NCI-H2107 treated with DMSO at 0.1 percent for 48 hours (cell line): Measurements from ENCODE around the gene HERC2.
"Not testable (repeated sequence)": the region's sequence is repeated elsewhere in the genome, so short reads cannot be mapped to it uniquely, and the experiment has no call there.

Experiments used
- DNase-seq: peaks from one replicate; lab custom pipeline; 2025; ENCODE audit not compliant: unreplicated experiment; lab: John Stamatoyannopoulos, UW

HERC2 gene

GRCh38 chr15:28274635-28275034, 47.3 kb downstream of the HERC2 start:
- DNase-seq = no peak

- no peak for DNase-seq
Measured at GRCh38 chr15:28273873-28274610, 47.9 kb downstream of the HERC2 start.

- no peak for DNase-seq
Measured at GRCh38 chr15:28273468-28273867, 48.5 kb downstream of the HERC2 start.

- no peak for DNase-seq
Measured at GRCh38 chr15:28272587-28272986, 49.4 kb downstream of the HERC2 start.

GRCh38 chr15:28271697-28272260, 50.2 kb downstream of the HERC2 start:
- DNase-seq = no peak

- no peak for DNase-seq
Measured at GRCh38 chr15:28269097-28269496, 52.9 kb downstream of the HERC2 start.

GRCh38 chr15:28267727-28268126, 54.3 kb downstream of the HERC2 start:
- no peak for DNase-seq

- DNase-seq = no peak
Measured at GRCh38 chr15:28265334-28266019, 56.5 kb downstream of the HERC2 start.

- no peak for DNase-seq
Measured at GRCh38 chr15:28264166-28264565, 57.8 kb downstream of the HERC2 start.

- DNase-seq = no peak
Measured at GRCh38 chr15:28262438-28262837, 59.5 kb downstream of the HERC2 start.

- no peak for DNase-seq
Measured at GRCh38 chr15:28260722-28261121, 61.3 kb downstream of the HERC2 start.

GRCh38 chr15:28260317-28260716, 61.7 kb downstream of the HERC2 start:
- no peak for DNase-seq

- DNase-seq = no peak
Measured at GRCh38 chr15:28255965-28256364, 66.0 kb downstream of the HERC2 start.

- no peak for DNase-seq
Measured at GRCh38 chr15:28252831-28253230, 69.1 kb downstream of the HERC2 start.

GRCh38 chr15:28246605-28247004, 75.4 kb downstream of the HERC2 start:
- no peak for DNase-seq

GRCh38 chr15:28243901-28244300, 78.1 kb downstream of the HERC2 start:
- no peak for DNase-seq

GRCh38 chr15:28243399-28243798, 78.6 kb downstream of the HERC2 start:
- DNase-seq = no peak

- DNase-seq = not testable (repeated sequence)
Measured at GRCh38 chr15:28238296-28238695, 83.7 kb downstream of the HERC2 start.

- DNase-seq = not testable (repeated sequence)
Measured at GRCh38 chr15:28231743-28232142, 90.2 kb downstream of the HERC2 start.

GRCh38 chr15:28231336-28231735, 90.6 kb downstream of the HERC2 start:
- DNase-seq = not testable (repeated sequence)

GRCh38 chr15:28228990-28229640, 92.9 kb downstream of the HERC2 start:
- not testable (repeated sequence) for DNase-seq

- DNase-seq = no peak
Measured at GRCh38 chr15:28228096-28228495, 93.9 kb downstream of the HERC2 start.
